HG03521 (cell line): Measurements from ENCODE around the gene WRAP73.

Source experiments
- ATAC-seq: cut with Tn5 transposase; IDR thresholded peaks from one replicate; pipeline ENCODE4 v1.9.1; 2021; ENCODE audit warnings: mild to moderate bottlenecking, moderate library complexity; ENCODE audit not compliant: unreplicated experiment

The WRAP73 gene

DNA sequence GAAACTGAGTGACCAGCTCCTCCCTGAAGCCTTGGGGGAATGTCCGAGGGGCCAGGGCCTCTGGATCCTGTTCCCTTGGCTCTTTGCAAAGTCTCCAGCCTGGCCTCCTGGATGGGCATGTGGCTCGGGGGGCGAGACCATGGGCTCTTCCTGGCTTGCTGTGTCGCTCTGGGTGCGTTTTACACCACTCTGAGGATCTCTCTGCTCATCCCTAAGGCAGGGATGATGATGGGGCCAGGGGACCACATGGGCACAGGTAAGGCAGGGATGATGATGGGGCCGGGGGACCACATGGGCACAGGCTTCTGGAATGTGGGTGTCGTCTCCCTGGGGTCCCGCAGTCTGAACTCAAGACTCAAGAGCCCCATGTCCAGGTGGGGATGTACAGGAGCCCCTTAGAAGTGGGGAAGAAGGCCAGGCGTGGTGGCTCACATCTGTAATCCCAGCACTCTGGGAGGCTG lies 20.1 kb upstream of the WRAP73 start:
- no peak for ATAC-seq

GRCh38 chr1:3669421-3669821 lies 19.5 kb upstream of the WRAP73 start:
- ATAC-seq: no peak

DNA sequence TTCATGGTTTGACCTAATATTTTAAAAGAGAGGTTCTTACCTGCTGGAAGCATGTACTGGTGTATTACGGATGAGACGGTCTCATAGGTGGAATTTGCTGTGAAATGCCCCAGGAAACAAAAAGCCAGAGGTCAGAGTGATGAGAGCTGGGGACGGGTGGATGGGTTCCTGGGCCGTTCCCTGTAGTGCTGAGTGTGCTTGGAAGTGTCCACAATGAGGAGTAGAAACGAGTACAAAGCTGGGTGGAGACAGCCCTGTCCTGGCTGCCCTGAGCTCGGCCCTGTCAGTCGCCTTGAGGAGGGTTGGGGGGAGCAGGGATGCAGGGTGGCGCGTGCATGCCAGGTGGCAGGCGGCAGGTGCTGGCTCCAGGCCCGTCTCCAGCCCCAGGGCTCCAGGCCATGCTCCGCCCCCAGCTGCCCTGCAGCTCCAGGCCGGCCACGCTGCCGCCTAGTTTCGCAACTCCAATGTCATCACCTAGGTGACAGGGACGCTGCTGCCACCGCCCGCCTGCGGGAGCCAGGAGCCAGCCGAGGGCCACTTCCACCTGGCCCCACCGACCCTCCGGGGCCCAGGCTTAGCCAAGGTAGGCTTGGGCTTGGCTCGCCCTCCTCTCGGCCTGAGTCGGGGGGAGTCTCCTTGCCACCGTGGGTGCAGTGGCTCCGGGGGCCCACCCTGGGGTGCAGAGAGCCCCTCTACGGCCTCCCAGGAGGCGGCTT lies 18.8 kb upstream of the WRAP73 start:
- no peak for ATAC-seq

GRCh38 chr1:3668148-3668547 lies 18.2 kb upstream of the WRAP73 start:
- ATAC-seq: no peak

- no peak for ATAC-seq
Observed at GRCh38 chr1:3664700-3665375, 14.9 kb upstream of the WRAP73 start.

DNA sequence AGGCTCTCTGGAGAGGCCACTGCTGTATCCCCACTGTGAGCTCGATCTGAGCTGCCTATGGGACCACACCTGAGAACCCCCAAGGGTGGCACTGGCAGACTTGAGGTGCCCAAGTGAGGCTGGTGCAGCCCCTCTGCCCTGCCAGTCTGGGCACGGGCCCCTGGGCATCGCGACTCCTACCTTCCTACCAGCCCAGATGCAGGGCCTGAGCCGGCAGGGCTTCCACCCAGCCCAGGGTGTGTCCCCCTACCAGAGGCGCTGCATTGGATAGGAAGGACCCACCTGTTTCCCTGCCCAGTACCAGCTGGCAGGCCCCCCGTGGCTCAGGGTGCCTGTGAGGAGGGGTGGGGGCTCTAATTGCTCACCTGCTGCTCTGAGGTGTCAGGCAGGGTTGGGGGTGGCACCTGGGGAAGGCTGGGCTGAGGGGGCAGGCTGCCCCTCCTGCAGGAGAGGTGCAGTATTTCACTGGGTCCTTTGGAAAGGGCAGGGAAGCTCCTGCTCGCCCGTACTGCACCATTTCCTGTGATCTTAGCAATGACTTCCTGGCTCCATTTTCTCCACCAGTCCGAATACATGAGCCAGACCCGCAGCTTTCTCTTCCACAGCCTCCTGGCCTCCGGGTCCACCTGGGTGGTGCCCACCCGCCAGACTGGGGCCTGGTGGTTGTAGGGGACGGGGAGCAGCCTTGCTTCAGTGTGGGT lies 14.2 kb upstream of the WRAP73 start:
- no peak for ATAC-seq

DNA sequence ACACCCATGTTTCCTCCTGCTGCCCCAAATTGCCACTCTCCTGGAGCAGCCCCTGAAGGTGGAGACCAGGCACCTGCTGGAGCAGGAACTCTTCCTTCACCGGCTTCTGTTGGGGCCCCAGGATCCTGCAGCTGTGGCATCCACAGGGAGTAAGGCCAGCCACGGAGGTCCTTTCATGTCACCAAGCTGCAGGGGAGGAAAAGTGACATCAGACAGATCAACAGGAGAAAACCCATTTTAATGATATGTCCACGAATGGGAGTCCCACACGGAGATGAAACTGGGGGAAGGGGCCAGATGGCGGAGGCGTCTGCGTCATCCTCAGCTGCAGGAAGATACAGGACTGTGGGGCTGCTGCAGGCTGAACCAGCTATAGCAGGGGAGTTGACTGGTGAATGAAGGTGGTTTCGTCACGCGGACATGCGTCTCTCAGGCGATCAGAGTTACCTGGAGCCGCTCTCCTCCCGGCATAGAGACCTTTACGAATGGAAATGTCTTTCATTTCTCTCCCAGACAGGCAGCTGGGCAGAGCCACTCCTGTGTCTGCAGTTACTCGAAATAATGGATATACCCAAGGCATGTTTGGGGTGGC lies 12.3 kb upstream of the WRAP73 start:
- no peak for ATAC-seq

DNA sequence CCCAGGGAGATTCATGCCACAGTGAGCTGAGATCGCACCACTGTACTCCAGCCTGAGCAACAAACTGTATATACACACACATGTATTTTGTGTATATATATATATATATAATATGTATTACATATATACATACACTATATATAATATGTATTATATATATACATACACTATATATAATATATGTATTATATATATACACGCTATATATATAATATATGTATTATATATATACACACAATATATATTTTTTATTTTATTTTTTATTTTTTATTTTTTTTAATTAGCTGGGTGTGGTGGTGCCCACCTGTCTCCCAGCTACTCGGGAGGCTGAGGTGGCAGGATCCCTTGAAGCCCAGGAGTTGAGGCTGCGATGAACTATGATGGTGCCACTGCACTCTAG lies 11.7 kb upstream of the WRAP73 start:
- ATAC-seq: no peak

GRCh38 chr1:3660704-3661103 lies 10.8 kb upstream of the WRAP73 start:
- no peak for ATAC-seq

GRCh38 chr1:3659093-3659492 lies 9.2 kb upstream of the WRAP73 start:
- no peak for ATAC-seq

DNA sequence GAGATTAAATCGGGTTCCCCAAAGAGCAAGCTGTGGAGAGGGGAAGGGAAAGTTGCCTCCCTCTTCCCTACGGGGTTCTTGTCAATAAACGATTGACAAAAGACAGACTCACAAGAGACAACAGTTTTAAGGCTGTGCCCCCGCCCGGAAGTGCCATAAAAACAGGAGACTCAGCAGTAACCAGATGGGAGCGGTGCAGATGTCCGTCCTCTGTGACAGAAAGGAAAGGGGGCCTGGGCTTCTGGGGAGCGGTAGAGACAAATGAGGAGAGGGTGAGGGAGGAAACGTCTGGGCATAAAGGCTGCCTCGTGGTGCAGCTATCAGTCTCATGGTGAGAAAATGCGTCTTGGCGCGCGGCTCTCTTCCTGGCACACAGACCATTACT lies 8.3 kb upstream of the WRAP73 start:
- no peak for ATAC-seq

GRCh38 chr1:3657578-3658230 lies 7.8 kb upstream of the WRAP73 start:
- no peak for ATAC-seq

DNA sequence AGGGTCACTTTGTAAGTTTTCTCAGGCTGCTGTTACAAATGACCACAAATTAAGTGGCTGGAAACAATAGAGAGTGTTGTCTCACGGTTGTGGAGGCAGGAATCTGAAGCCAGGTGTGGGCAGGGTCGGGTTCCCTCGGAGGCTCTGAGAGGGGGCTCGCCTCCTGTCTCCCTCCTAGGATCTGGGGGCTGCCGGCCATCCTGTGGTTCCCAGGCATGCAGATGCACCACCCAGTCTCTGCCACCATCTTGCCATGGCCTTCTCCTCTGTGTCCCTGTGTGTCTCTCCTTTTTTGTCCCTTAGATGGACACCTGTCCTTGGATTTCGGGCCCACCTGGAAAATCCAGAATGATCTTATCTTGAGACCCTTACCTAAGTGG lies 7.2 kb upstream of the WRAP73 start:
- no peak for ATAC-seq

- no peak for ATAC-seq
Observed at GRCh38 chr1:3656450-3657095, 6.7 kb upstream of the WRAP73 start.

- no peak for ATAC-seq
Observed at GRCh38 chr1:3654549-3655281, 4.8 kb upstream of the WRAP73 start.

DNA sequence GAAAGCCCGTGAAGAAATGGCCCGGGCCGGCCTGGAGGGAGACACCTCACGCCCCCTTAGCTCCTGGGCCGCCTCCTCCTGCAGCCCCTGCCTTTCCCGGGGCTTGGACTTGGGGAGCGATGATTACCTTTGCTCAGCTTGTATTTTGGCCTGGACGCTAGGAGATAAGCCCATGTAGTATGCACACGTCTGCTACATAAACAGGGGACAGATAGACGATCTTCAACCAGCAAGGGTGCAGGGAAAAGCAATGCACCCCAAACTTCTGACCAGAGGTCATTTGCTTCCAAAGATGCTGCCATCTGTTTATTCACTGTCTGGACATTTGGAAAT lies 3.3 kb upstream of the WRAP73 start:
- ATAC-seq: no peak

DNA sequence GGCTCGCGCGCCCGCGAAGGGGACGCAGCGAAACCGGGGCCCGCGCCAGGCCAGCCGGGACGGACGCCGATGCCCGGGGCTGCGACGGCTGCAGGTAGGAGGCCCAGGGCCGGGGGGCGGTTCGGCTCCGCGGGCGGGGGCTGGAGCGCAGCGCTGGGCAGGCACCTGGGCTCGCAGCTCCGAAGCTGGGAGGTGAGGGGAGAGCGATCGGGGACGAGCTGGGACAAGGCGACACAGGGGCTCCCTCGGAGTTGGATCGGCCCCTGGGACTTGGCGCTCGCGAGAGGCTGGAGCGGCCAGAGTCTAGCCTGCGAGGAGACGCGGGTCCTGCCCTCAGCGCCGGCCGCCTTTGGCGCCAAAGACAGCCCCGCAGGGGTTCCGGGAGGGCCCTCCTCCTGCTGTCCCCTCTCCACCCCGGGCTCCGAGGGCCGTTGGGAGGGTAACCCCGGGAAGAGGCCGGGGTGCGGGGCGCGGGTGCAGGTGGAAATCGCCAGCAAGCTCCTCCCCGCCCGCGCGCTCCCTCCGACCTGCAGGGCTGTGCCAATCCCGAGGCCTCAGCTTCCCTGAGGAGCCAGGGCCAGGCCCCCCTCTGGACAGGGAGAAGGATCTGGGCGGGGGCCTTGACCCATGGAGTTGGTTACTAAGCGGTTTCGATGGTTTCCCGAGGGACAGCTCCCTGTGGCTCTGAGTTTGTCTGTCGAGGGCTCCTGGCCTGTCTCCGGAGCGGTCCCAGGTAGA lies 2.8 kb upstream of the WRAP73 start:
- no peak for ATAC-seq

- no peak for ATAC-seq
Observed at GRCh38 chr1:3651930-3652547, 2.1 kb upstream of the WRAP73 start, which contains the start of gene TP73. TP73 (plus strand) TSS chr1:3652516; CDS start chr1:3682366, 29,850 bp downstream.
